Measurements from ENCODE around the gene RUVBL2. TPM values are rescaled to one million over a fixed set of nuclear protein-coding genes. Genes with fewer than 3 reads are reported as not detected.

Gene RUVBL2
- total and polyA plus RNA-seq, 2 donors (not counting 3 experiments of a cell fraction or from before 2014, with no cell fraction given): 115 to 185 TPM

DNA sequence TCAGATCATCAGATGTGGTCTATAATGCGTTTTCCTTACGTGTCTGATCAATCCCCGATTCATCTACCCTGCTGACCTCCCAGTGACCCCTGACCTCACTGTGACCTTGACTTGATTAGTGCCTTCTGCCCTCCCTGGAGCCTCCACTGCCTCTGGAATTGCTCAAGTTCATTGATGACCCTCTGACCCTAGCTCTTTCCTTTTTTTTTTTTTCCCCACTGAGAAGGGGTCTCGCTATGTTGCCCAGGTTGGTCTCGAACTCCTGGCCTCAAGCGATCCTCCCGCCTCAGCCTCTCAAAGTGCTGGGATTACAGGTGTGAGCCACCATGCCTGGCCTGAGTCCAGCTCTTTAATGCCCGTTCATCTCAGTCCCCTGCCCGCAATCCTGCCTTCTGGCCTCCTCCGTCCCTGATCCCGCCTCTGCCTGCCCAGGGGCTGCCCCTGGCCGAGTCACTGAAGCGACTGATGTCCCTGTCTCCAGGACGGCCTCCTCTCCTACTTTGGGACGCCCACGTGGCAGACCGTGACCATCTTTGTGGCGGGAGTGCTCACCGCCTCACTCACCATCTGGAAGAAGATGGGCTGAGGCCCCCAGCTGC, 32.5 kb upstream of the RUVBL2 start:
- dilution Hi-C loops (cut with MboI; ENCODE audit: extremely low pct_ligation_motif_present, low sequenced_read_pairs) (no loop called here), intact Hi-C loops (cut with micrococcal nuclease) (no loop called here)
- H4K20me1 ChIP-seq (replicated peaks; ENCODE audit: control insufficient read depth, extremely low read depth, insufficient read depth, low read length): no peaks in the 10 kb centered on the region
- DNase-seq (ENCODE audit: low read depth, low spot score) (no peak), FAIRE-seq (no peak)
- H3K36me3 ChIP-seq (ENCODE audit: control insufficient read depth in 2 of 2, extremely low read depth in 1 of 2, insufficient read depth in 2 of 2, low read length in 2 of 2): peaks cover 0 to 2% of the 10 kb centered on the region in 2 experiments
- H2AFZ ChIP-seq (ENCODE audit: low read depth, low read length): no peak overlapping the region
- ChIA-PET POLR2A (interaction anchor here (1.4 kb wide), 1 partner anchor 87 kb away, joined by 8 read pairs; no protein-coding TSS in a partner anchor), CTCF (interaction anchor here (1.2 kb wide), 1 partner anchor 10 kb away, joined by 4 read pairs; no protein-coding TSS in a partner anchor)
- H3K27me3 ChIP-seq (ENCODE audit: control insufficient read depth in 2 of 2, insufficient read depth in 2 of 2, low read length in 2 of 2): no peaks in the 10 kb centered on the region
- H3K27ac ChIP-seq (ENCODE audit: insufficient read depth, low read depth, low read length): no peak overlapping the region
- H3K9me1 ChIP-seq (replicated peaks; ENCODE audit: control insufficient read depth, extremely low read depth, insufficient read depth, low read length): no peaks in the 10 kb centered on the region
- H3K4me1 ChIP-seq (ENCODE audit: control insufficient read depth, extremely low read depth, insufficient read depth, low read length): peaks cover 26% of the 10 kb centered on the region
- no peak overlapping the region for H3K9ac ChIP-seq (replicated peaks; ENCODE audit: extremely low read depth, insufficient read depth, low read length)
- peaks cover 21% of the 10 kb centered on the region for H3K79me2 ChIP-seq (ENCODE audit: control insufficient read depth, insufficient read depth, low read length)
- H3K4me2 ChIP-seq (ENCODE audit: insufficient read depth, low read length): no peak overlapping the region
- BruUV-seq (replicated peaks): no TSS peak
- H3K9me3 ChIP-seq (replicated peaks; ENCODE audit: control insufficient read depth, insufficient read depth, low read length): no peaks in the 10 kb centered on the region
- no peak overlapping the region for H3K4me3 ChIP-seq (replicated peaks in 1 of 3; ENCODE audit: insufficient read depth in 1 of 3, low read depth in 1 of 3, low read length in 3 of 3)
- TF ChIP-seq EZH2 (IDR thresholded peaks at IDR 0.05; ENCODE audit: borderline replicate concordance, low read depth, low read length, severe bottlenecking) (no peak), MYC (IDR thresholded peaks at IDR 0.05; ENCODE audit: low read depth, low read length) (no peak), POLR2A (IDR thresholded peaks at IDR 0.05; ENCODE audit: low read depth, low read length) (no peak), POLR2AphosphoS5 (IDR thresholded peaks at IDR 0.05; ENCODE audit: insufficient read depth, low read depth, low read length) (no peak), JUN (IDR thresholded peaks at IDR 0.05; ENCODE audit: borderline replicate concordance, insufficient read depth, insufficient read length, low read depth) (no peak), FOS (IDR thresholded peaks at IDR 0.05; ENCODE audit: borderline replicate concordance, insufficient read depth, low read length) (no peak), GATA2 (IDR thresholded peaks at IDR 0.05; ENCODE audit: insufficient read depth, insufficient read length, low read depth, low read length) (no peak)
- TF ChIP-seq, protein P1, sequence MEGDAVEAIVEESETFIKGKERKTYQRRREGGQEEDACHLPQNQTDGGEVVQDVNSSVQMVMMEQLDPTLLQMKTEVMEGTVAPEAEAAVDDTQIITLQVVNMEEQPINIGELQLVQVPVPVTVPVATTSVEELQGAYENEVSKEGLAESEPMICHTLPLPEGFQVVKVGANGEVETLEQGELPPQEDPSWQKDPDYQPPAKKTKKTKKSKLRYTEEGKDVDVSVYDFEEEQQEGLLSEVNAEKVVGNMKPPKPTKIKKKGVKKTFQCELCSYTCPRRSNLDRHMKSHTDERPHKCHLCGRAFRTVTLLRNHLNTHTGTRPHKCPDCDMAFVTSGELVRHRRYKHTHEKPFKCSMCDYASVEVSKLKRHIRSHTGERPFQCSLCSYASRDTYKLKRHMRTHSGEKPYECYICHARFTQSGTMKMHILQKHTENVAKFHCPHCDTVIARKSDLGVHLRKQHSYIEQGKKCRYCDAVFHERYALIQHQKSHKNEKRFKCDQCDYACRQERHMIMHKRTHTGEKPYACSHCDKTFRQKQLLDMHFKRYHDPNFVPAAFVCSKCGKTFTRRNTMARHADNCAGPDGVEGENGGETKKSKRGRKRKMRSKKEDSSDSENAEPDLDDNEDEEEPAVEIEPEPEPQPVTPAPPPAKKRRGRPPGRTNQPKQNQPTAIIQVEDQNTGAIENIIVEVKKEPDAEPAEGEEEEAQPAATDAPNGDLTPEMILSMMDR (IDR thresholded peaks at IDR 0.05; ENCODE audit: extremely low read depth in 1 of 2, insufficient read depth in 1 of 2, low read depth in 1 of 2, low read length in 2 of 2): no peak
- TF ChIP-seq, protein P2, sequence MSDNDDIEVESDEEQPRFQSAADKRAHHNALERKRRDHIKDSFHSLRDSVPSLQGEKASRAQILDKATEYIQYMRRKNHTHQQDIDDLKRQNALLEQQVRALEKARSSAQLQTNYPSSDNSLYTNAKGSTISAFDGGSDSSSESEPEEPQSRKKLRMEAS (IDR thresholded peaks at IDR 0.05; ENCODE audit: insufficient read depth, insufficient read length): no peak
